CD4-positive, CD25-positive, alpha-beta regulatory T cell (primary cell): ENCODE results near the gene ZNF26. TPM values are rescaled to one million over a fixed set of nuclear protein-coding genes. Genes with fewer than 3 reads are reported as not detected.
"Not testable (repeated sequence)": the region's sequence is repeated elsewhere in the genome, so short reads cannot be mapped to it uniquely, and the experiment has no call there.

ENCODE experiments used
- ATAC-seq, 2 donors: fragments of 150-1000 bp; cut with Tn5 transposase; one replicate each; pipeline ENCODE4 v1.10.0; 2021; ENCODE audit warnings: low read depth in 2 of 2, moderate number of reproducible peaks in 2 of 2, moderate library complexity in 1 of 2
- DNase-seq, 3 donors: peaks; one replicate each; pipeline versions ENCODE4 v3.0.0 to v3.0.0-alpha.2; 2012 to 2022; ENCODE audit warnings: mixed read lengths in 1 of 3
- H3K27ac ChIP-seq: one replicate; pipeline ENCODE4 v1.7.0; 2013; ENCODE audit warnings: mild to moderate bottlenecking, low read length; ENCODE audit not compliant: insufficient read depth, poor library complexity, severe bottlenecking
- H3K27me3 ChIP-seq: one replicate; pipeline ENCODE4 v1.7.0; 2013; ENCODE audit warnings: low read length; ENCODE audit not compliant: control insufficient read depth, insufficient read depth
- H3K36me3 ChIP-seq: one replicate; pipeline ENCODE4 v1.7.0; 2013; ENCODE audit warnings: mild to moderate bottlenecking, low read length, moderate library complexity; ENCODE audit not compliant: control insufficient read depth, insufficient read depth
- H3K4me1 ChIP-seq: 2 replicates; pipeline ENCODE4 v1.7.0; 2013; ENCODE audit warnings: mild to moderate bottlenecking, low read length; ENCODE audit not compliant: insufficient read depth, control insufficient read depth, poor library complexity, severe bottlenecking
- H3K4me3 ChIP-seq: one replicate; pipeline ENCODE4 v1.7.0; 2013; ENCODE audit warnings: low read depth, mild to moderate bottlenecking, low read length, moderate library complexity
- H3K9me3 ChIP-seq, 2 experiments: 1 replicate in 1 of 2; 2 replicates in 1 of 2; pipeline ENCODE4 v1.7.0; 2013; ENCODE audit warnings: low read length in 2 of 2, mild to moderate bottlenecking in 1 of 2, moderate library complexity in 1 of 2; ENCODE audit not compliant: control insufficient read depth in 2 of 2
- H3K27ac Mint-ChIP-seq, 3 donors: one replicate each; pipeline ENCODE4 v1.8.0; 2020 to 2022; ENCODE audit warnings: mild to moderate bottlenecking in 3 of 3, mixed read lengths in 3 of 3, moderate library complexity in 2 of 3
- H3K27me3 Mint-ChIP-seq: one replicate; pipeline ENCODE4 v1.8.0; 2022; ENCODE audit warnings: mild to moderate bottlenecking, mixed read lengths
- H3K36me3 Mint-ChIP-seq: one replicate; pipeline ENCODE4 v1.8.0; 2020; ENCODE audit warnings: mixed read lengths
- H3K4me1 Mint-ChIP-seq, 4 donors: one replicate each; pipeline ENCODE4 v1.8.0; 2020 to 2022; ENCODE audit warnings: mixed read lengths in 4 of 4, mild to moderate bottlenecking in 1 of 4
- H3K4me3 Mint-ChIP-seq, 4 donors: one replicate each; pipeline ENCODE4 v1.8.0; 2020 to 2022; ENCODE audit warnings: mild to moderate bottlenecking in 4 of 4, mixed read lengths in 4 of 4, moderate library complexity in 3 of 4
- H3K9me3 Mint-ChIP-seq, 7 donors: one replicate each; pipeline ENCODE4 v1.8.0; 2020 to 2022; ENCODE audit warnings: mixed read lengths in 7 of 7, mild to moderate bottlenecking in 3 of 7, moderate library complexity in 2 of 7
- polyA plus RNA-seq, 4 donors: library from polyadenylated mRNA; unstranded; fragments of 300-500 nt; fragmentation: Illumina TruSeq; gene quantifications; one replicate each; pipeline ENCODE4 v1.2.3, GENCODE V29; 2021
- total RNA-seq: library from RNA; stranded (reverse); gene quantifications from one replicate; pipeline ENCODE4 v1.2.3, GENCODE V29; 2022

The ZNF26 gene, protein sequence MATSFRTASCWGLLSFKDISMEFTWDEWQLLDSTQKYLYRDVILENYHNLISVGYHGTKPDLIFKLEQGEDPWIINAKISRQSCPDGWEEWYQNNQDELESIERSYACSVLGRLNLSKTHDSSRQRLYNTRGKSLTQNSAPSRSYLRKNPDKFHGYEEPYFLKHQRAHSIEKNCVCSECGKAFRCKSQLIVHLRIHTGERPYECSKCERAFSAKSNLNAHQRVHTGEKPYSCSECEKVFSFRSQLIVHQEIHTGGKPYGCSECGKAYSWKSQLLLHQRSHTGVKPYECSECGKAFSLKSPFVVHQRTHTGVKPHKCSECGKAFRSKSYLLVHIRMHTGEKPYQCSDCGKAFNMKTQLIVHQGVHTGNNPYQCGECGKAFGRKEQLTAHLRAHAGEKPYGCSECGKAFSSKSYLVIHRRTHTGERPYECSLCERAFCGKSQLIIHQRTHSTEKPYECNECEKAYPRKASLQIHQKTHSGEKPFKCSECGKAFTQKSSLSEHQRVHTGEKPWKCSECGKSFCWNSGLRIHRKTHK
- total RNA-seq (29.6 TPM), polyA plus RNA-seq (10 to 100 TPM in 2 of 4 donors, 1 to 10 TPM in 2; 6.9 to 16.2 (median 12.3) TPM)

DNA sequence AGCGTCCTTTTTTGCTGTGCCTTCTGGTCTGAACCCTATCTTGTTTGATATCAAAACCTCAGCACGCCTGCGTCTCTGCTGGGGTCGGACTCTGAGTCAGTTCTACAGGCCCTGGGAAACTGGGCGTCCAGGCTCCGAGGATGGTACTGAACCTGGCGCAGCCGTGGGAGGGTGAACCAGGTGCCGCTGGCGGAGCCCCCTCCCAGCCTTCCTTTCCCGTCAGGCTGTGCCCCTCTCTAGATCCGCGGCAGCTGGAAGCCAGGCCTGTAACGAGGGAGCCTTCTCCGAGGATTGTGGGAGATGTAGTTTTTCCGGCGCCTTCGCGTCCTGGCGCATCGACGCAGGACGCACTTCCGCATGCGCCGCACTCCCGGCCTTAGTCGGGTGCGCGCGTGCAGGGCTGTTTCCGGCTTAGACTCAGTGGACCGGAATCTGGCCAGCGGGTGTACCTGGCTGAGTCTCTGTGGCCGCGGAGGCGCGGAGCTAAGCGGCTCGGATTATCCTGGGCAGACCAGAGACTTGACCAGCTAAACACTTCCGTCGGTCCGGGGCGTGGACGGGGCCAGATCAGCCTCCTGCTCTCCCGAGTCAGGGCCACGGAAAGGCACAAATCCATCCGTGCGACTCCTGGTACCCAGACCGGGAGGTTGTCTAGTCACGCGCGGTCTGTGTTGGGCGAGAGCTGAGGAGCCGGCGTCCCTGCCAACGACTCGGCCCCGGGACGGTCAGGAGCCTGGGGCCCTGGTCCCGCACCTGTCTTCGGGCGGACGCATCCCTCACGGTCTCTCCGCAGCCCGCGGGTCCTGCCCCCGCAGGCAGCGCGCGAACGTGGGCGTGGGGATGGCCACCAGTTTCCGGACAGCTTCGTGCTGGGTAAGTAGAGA is at the start of gene ZNF26:
Gene ZNF26, plus strand, starts transcription at position 367 of the 884 bp plus-strand sequence. Its CDS starts 474 bp downstream, at position 841.
- Mint-ChIP-seq H3K9me3 (peaks cover 0 to 39% (median 21%) of the 10 kb centered on the region in 7 donors), H3K4me1 (peaks cover 18 to 43% (median 24%) of the 10 kb centered on the region in 4 donors), H3K36me3 (peaks cover 31% of the 10 kb centered on the region), H3K27me3 (no peaks in the 10 kb centered on the region), H3K4me3 (peak within 1 kb of the TSS; percentile 93 to 98 (median 95)), H3K27ac (peak within 1 kb of the TSS; percentile 91 to 97 (median 96))
- DNase-seq (peak; percentile 79 to 96 (median 89)), ATAC-seq (peak; percentile 96 to 98)
- Histone ChIP-seq H3K27ac (peak within 1 kb of the TSS; percentile 81), H3K4me3 (peak within 1 kb of the TSS; percentile 83), H3K9me3 (peaks cover 17 to 36% of the 10 kb centered on the region in 2 experiments), H3K27me3 (peaks cover 2% of the 10 kb centered on the region), H3K36me3 (peaks cover 28% of the 10 kb centered on the region), H3K4me1 (peaks cover 20% of the 10 kb centered on the region)

DNA sequence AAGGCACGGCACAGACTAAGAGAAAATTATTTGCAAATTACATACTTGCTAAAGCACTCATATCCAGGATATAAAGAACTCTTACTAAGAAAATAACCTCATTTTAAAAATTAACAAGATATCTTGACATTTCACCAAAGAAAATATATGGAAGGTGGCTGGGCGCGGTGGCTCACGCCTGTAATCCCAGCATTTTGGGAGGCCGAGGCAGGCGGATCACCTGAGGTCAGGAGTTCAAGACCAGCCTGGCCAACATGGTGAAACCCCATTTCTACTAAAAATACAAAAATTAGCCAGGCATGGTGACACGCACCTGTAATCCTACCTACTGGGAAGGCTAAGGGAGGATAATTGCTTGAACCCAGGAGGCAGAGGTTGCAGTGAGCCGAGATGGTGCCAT is 49.2 kb upstream of the ZNF26 start:
- not testable (repeated sequence) for H3K4me3 Mint-ChIP-seq, H3K4me1 ChIP-seq, H3K27me3 ChIP-seq, H3K4me3 ChIP-seq, ATAC-seq, H3K27me3 Mint-ChIP-seq, DNase-seq, H3K27ac ChIP-seq, H3K27ac Mint-ChIP-seq, H3K4me1 Mint-ChIP-seq, H3K36me3 ChIP-seq
- H3K9me3 ChIP-seq, result peaks cover 37 to 69% of the 10 kb centered on the region in 2 experiments
- H3K36me3 Mint-ChIP-seq, result peaks cover 19% of the 10 kb centered on the region
- peaks cover 0 to 66% (median 31%) of the 10 kb centered on the region in 7 donors for H3K9me3 Mint-ChIP-seq

DNA sequence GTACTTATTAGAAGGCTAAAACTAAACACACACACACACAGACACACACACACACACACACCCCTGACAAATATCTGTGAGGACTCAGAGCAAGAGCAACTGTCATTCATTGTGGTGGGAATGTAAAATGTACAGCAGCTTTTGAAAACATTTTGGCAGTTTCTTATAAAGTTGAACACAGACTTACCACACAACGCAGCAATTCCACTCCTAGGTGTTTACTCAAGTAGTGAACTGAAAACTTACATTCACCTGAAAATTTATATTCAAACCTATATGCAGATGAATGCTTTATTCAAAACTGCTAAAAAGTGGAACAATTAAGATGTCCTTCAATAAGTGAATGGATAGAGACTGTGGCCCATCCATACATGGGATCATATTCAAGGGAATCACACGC is 48.7 kb upstream of the ZNF26 start:
- Histone ChIP-seq H3K27me3 (no peaks in the 10 kb centered on the region), H3K9me3 (peaks cover 38 to 69% of the 10 kb centered on the region in 2 experiments), H3K4me1 (no peaks in the 10 kb centered on the region), H3K4me3 (no peak overlapping the region), H3K27ac (no peak overlapping the region), H3K36me3 (peaks cover 5% of the 10 kb centered on the region)
- Mint-ChIP-seq H3K4me3 (no peak overlapping the region), H3K9me3 (peaks cover 0 to 64% (median 32%) of the 10 kb centered on the region in 7 donors), H3K27me3 (peaks cover 4% of the 10 kb centered on the region), H3K36me3 (peaks cover 17% of the 10 kb centered on the region), H3K4me1 (no peaks in the 10 kb centered on the region), H3K27ac (no peak overlapping the region)
- no peak for ATAC-seq
- no peak for DNase-seq

DNA sequence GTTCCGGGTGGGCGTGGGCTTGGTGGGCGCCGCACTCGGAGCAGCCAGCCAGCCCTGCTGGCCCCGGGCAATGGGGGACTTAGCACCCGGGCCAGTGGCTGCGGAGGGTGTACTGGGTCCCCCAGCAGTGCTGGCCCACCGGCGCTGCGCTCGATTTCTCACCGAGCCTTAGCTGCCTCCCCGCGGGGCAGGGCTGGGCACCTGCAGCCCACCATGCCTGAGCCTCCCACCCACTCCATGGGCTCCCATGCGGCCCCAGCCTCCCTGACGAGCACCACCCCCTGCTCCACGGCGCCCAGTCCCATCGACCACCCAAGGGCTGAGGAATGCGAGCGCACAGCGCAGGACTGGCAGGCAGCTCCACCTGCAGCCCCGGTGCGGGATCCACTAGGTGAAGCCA is 47.4 kb upstream of the ZNF26 start:
- not testable (repeated sequence) for ATAC-seq
- H3K36me3 Mint-ChIP-seq, result peaks cover 17% of the 10 kb centered on the region

DNA sequence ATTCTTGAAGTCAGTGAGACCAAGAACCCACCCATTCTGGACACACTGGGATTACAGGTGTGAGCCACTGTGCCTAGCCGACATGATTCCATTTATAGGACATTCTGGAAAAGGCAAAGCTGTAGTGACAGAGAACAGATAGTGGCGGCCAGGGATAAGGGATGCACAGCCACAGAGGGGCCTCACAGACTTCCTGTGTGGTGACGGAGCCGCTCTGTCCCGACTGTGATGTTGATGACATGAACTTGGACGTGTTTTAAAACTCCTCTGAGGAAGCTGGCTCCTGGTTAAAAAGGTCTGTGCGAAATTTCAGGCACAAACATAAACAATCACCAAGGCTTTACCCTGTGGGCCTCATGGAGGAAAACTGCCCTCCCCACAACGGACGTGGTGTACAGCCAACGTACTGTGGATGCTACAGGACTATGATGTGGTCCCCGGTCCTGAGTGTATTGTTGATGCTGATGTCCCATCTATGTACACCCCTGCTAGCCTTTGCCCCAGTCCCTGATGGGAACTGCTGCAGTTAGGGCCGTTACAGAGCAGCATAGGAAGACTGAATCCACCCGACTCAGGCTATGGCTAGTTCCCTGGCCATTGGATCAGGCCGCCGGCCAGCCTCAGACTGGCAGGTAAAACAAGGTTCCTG is 46.0 kb upstream of the ZNF26 start:
- Histone ChIP-seq H3K27me3 (no peaks in the 10 kb centered on the region), H3K9me3 (peaks cover 33 to 67% of the 10 kb centered on the region in 2 experiments), H3K27ac (no peak overlapping the region), H3K4me1 (no peaks in the 10 kb centered on the region), H3K4me3 (no peak overlapping the region), H3K36me3 (peaks cover 31% of the 10 kb centered on the region)
- no peaks in the 10 kb centered on the region for H3K4me1 Mint-ChIP-seq
- ATAC-seq (no peak), DNase-seq (no peak)
- peaks cover 0 to 57% (median 23%) of the 10 kb centered on the region in 7 donors for H3K9me3 Mint-ChIP-seq
- H3K36me3 Mint-ChIP-seq, result peaks cover 26% of the 10 kb centered on the region
- no peak overlapping the region for H3K4me3 Mint-ChIP-seq
- H3K27ac Mint-ChIP-seq, result no peak overlapping the region
- H3K27me3 Mint-ChIP-seq, result peaks cover 4% of the 10 kb centered on the region

More for the DNA sequence above, 47.4 kb upstream of the ZNF26 start:
- Histone ChIP-seq H3K9me3 (peaks cover 37 to 69% of the 10 kb centered on the region in 2 experiments), H3K36me3 (peaks cover 18% of the 10 kb centered on the region)
- H3K9me3 Mint-ChIP-seq, result peaks cover 0 to 55% (median 28%) of the 10 kb centered on the region in 7 donors
- not testable (repeated sequence) for H3K4me1 Mint-ChIP-seq, H3K4me1 ChIP-seq, DNase-seq, H3K27me3 Mint-ChIP-seq, H3K4me3 ChIP-seq, H3K27ac ChIP-seq, H3K27ac Mint-ChIP-seq, H3K27me3 ChIP-seq, H3K4me3 Mint-ChIP-seq

DNA sequence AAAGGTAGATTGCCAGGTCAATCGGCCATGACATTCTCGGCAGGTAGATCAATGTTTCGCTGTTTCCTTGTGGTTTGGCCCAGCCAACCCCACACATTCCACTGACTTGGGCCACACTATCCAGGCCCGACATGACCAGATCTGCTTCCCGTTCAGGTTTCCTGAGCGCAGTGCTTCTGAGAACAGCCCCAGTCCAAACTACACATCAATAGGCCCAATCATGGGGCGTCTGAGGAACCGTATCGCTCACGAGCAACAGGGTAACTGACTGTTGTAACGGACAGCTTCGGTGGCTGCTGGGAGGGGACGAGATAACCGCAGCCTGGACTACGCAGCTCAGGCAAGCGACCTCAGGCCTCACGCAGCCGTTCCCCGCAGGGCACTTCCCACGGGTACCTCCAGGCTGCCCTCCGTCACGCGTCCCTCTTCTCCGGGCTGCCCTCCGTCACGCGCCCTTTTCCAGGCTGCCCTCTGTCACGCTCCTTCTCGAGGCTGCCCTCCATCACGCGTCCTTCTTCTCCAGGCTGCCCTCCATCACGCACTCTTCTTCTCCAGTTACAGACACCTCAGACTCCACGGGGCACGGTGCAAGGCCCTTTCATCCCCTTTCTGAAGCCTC is 44.7 kb upstream of the ZNF26 start:
- peaks cover 3% of the 10 kb centered on the region for H3K27me3 Mint-ChIP-seq
- H3K9me3 ChIP-seq, result peaks cover 37 to 69% of the 10 kb centered on the region in 2 experiments
- H3K36me3 Mint-ChIP-seq, result peaks cover 35% of the 10 kb centered on the region
- peaks cover 0 to 58% (median 23%) of the 10 kb centered on the region in 7 donors for H3K9me3 Mint-ChIP-seq
- no peaks in the 10 kb centered on the region for H3K4me1 ChIP-seq
- H3K27me3 ChIP-seq, result no peaks in the 10 kb centered on the region
- H3K27ac ChIP-seq, result no peak overlapping the region
- no peak overlapping the region for H3K4me3 ChIP-seq
- H3K4me1 Mint-ChIP-seq, result peaks cover 0 to 2% (median 0%) of the 10 kb centered on the region in 4 donors
- H3K4me3 Mint-ChIP-seq, result no peak overlapping the region
- H3K27ac Mint-ChIP-seq, result no peak overlapping the region
- no peak for ATAC-seq
- peaks cover 43% of the 10 kb centered on the region for H3K36me3 ChIP-seq
- DNase-seq, result no peak

DNA sequence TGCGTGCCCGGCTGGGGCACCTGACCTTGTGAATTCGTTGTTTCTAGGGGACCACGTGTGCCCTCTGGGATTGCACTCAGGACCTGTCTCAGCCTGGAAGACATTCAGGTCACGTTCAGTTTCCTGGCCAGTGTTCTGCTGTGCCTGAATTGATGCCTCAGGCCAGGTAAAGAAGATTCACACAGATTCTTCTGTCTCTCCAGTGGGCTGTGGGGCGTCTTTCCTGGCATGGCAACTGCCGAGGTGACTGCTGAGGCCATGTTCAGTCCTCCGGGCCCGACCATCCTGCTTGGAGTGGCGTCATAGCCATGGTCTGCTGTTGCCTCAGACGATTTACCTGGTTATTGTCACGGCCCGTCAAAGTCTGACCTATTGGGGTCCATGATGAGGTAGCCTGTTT is 43.6 kb upstream of the ZNF26 start:
- H3K4me1 Mint-ChIP-seq, result peaks cover 0 to 2% (median 0%) of the 10 kb centered on the region in 4 donors
- ATAC-seq (no peak), DNase-seq (no peak)
- H3K27ac Mint-ChIP-seq, result no peak overlapping the region
- peaks cover 35% of the 10 kb centered on the region for H3K36me3 Mint-ChIP-seq
- Histone ChIP-seq H3K4me1 (no peaks in the 10 kb centered on the region), H3K27ac (no peak overlapping the region), H3K9me3 (peaks cover 35 to 73% of the 10 kb centered on the region in 2 experiments), H3K27me3 (no peaks in the 10 kb centered on the region), H3K36me3 (peaks cover 45% of the 10 kb centered on the region), H3K4me3 (no peak overlapping the region)
- H3K4me3 Mint-ChIP-seq, result no peak overlapping the region
- peaks cover 0 to 47% (median 18%) of the 10 kb centered on the region in 7 donors for H3K9me3 Mint-ChIP-seq
- no peaks in the 10 kb centered on the region for H3K27me3 Mint-ChIP-seq
